Body of pancreas (tissue), 4 donors: Measurements from ENCODE around the gene NATD1. TPM values are rescaled to one million over a fixed set of nuclear protein-coding genes. Genes with fewer than 3 reads are reported as not detected.

Experiments used
- ATAC-seq: fragments of 150-250 bp; one replicate; pipeline ENCODE4 v1.9.1; 2016
- DNase-seq, 4 donors: peaks; one replicate each; pipeline ENCODE4 v3.0.0-alpha.2; 2019
- H3K27ac ChIP-seq, 4 donors: fragments of 200-600 bp; sonication (generic); 1 replicate in 3 of 4; 2 replicates in 1 of 4; pipeline versions ENCODE4 v1.5.1 to v1.6.1; 2016 to 2019; ENCODE audit warnings: mild to moderate bottlenecking in 1 of 4, mixed read lengths in 1 of 4, moderate library complexity in 1 of 4
- H3K27me3 ChIP-seq, 2 donors: fragments of 200-600 bp; sonication (generic); one replicate each; pipeline ENCODE4 v1.6.0; 2016; ENCODE audit warnings: mild to moderate bottlenecking in 1 of 2
- H3K36me3 ChIP-seq, 2 donors: fragments of 200-600 bp; sonication (generic); replicated peaks in 1 of 2; 2 replicates each; pipeline ENCODE4 v1.5.1; 2016; ENCODE audit warnings: low read depth in 2 of 2; ENCODE audit not compliant: insufficient read depth in 1 of 2
- H3K4me1 ChIP-seq: fragments of 200-600 bp; sonication (generic); one replicate; pipeline ENCODE4 v1.6.0; 2016
- H3K4me3 ChIP-seq, 2 donors: fragments of 200-600 bp; sonication (generic); 1 replicate in 1 of 2; 2 replicates in 1 of 2; pipeline ENCODE4 v1.5.1; 2016 to 2019
- H3K9me3 ChIP-seq, 3 donors: fragments of 200-600 bp; sonication (generic); 1 replicate in 2 of 3; 2 replicates in 1 of 3; pipeline ENCODE4 v1.5.1; 2016
- CTCF ChIP-seq, 7 experiments: fragments of 450-650 bp in 4 of 7; fragments of 200-600 bp in 3 of 7; sonication (generic) in 3 of 7; IDR thresholded peaks; one replicate each; pipeline ENCODE4 v1.5.1; 2016 to 2019; ENCODE audit warnings: antibody characterized with exemption in 7 of 7
- POLR2A ChIP-seq, 3 donors: fragments of 450-650 bp; IDR thresholded peaks; one replicate each; pipeline ENCODE4 v1.6.1; 2016; ENCODE audit warnings: antibody characterized with exemption in 3 of 3, mild to moderate bottlenecking in 2 of 3
- WGBS, 2 donors: methylation state at CpG; one replicate each; pipeline ENCODE4 v1.1.5; 2017; 5-methylcytosine and 5-hydroxymethylcytosine counted together
- intact Hi-C: fragments of 100-400 bp; cut with DNase I; formaldehyde crosslinking; loops from one replicate; pipeline ENCODE4 v1.15.1; 2023
- total RNA-seq, 2 donors: library from RNA; depleted of rRNA; stranded (reverse); fragments of >200 nt; gene quantifications; one replicate each; pipeline ENCODE4 v1.1.0, GENCODE V29; 2016

Gene NATD1
- total RNA-seq, 2 donors from 2014 or later = 2.6 to 7.0 TPM

GRCh38 chr17:21282850-21283249 lies 29.6 kb upstream of the NATD1 start:
- TF ChIP-seq POLR2A (IDR thresholded peaks at IDR 0.05) = no peak
- no peak for TF ChIP-seq CTCF (IDR thresholded peaks at IDR 0.05)
- H3K9me3 ChIP-seq = no peaks in the 10 kb centered on the region
- no peaks in the 10 kb centered on the region for H3K36me3 ChIP-seq
- H3K27me3 ChIP-seq = no peaks in the 10 kb centered on the region
- 80 to 85% methylated on average over 4 to 5 of the region's 5 CpGs for WGBS, 2 donors
- H3K4me3 ChIP-seq = no peak overlapping the region
- intact Hi-C loops = loop anchor here (5.0 kb wide), 1 partner anchor 229 kb away; no protein-coding TSS in a partner anchor
- no peak for ATAC-seq
- no peak overlapping the region for H3K27ac ChIP-seq
- H3K4me1 ChIP-seq = peaks cover 35% of the 10 kb centered on the region
- no peak for DNase-seq

GRCh38 chr17:21282231-21282630 lies 29.0 kb upstream of the NATD1 start:
- Histone ChIP-seq H3K4me3 (no peak overlapping the region), H3K4me1 (peaks cover 28% of the 10 kb centered on the region), H3K27ac (no peak overlapping the region), H3K36me3 (no peaks in the 10 kb centered on the region), H3K9me3 (no peaks in the 10 kb centered on the region), H3K27me3 (no peaks in the 10 kb centered on the region)
- TF ChIP-seq CTCF (IDR thresholded peaks at IDR 0.05) (no peak), POLR2A (IDR thresholded peaks at IDR 0.05) (no peak)
- 65 to 76% methylated on average over 5 of the region's 5 CpGs for whole genome bisulfite sequencing, 2 donors
- ATAC-seq (no peak), DNase-seq (no peak)
- intact Hi-C loops = loop anchor here (5.0 kb wide), 1 partner anchor 230 kb away; no protein-coding TSS in a partner anchor

- H3K4me1 ChIP-seq = peaks cover 18% of the 10 kb centered on the region
- no peaks in the 10 kb centered on the region for H3K9me3 ChIP-seq
- WGBS, 2 donors = 16 to 35% methylated on average over 6 to 10 of the region's 10 CpGs
- ATAC-seq (peak; percentile 30), DNase-seq (peak; percentile 89 to 92 (median 90))
- no peaks in the 10 kb centered on the region for H3K36me3 ChIP-seq
- intact Hi-C loops = loop anchor here (5.0 kb wide), 1 partner anchor 232 kb away; no protein-coding TSS in a partner anchor
- H3K4me3 ChIP-seq = no peak overlapping the region
- H3K27ac ChIP-seq = no peak overlapping the region
- no peak for TF ChIP-seq POLR2A (IDR thresholded peaks at IDR 0.05)
- peak; percentile 90 to 98 (median 96) for TF ChIP-seq CTCF (IDR thresholded peaks at IDR 0.05)
- H3K27me3 ChIP-seq = no peaks in the 10 kb centered on the region
Measured at GRCh38 chr17:21280081-21280518, 26.9 kb upstream of the NATD1 start.

GRCh38 chr17:21279582-21279981 lies 26.4 kb upstream of the NATD1 start:
- H3K27ac ChIP-seq = no peak overlapping the region
- DNase-seq = no peak

More at GRCh38 chr17:21279582-21279981, 26.4 kb upstream of the NATD1 start:
- Histone ChIP-seq H3K36me3 (no peaks in the 10 kb centered on the region), H3K27me3 (no peaks in the 10 kb centered on the region), H3K4me1 (peaks cover 19% of the 10 kb centered on the region), H3K4me3 (no peak overlapping the region), H3K9me3 (no peaks in the 10 kb centered on the region)
- intact Hi-C loops = no loop called here
- ATAC-seq = no peak
- 52 to 57% methylated on average over 5 to 6 of the region's 6 CpGs for WGBS, 2 donors
- TF ChIP-seq POLR2A (IDR thresholded peaks at IDR 0.05) (no peak), CTCF (IDR thresholded peaks at IDR 0.05) (no peak)
